Hepatic stellate cell (primary cell): ENCODE results near the gene FNDC3B.

Experiments used
- DNase-seq: peaks from one replicate; pipeline ENCODE4 v3.0.0; 2011; ENCODE audit warnings: low spot score

The FNDC3B gene

GRCh38 chr3:172290457-172290856 lies 251.1 kb downstream of the FNDC3B start:
- no peak for DNase-seq

- DNase-seq = no peak
Measured at GRCh38 chr3:172291650-172292049, 252.3 kb downstream of the FNDC3B start.

- DNase-seq = no peak
Measured at GRCh38 chr3:172292422-172292821, 253.0 kb downstream of the FNDC3B start.

- no peak for DNase-seq
Measured at GRCh38 chr3:172293093-172293492, 253.7 kb downstream of the FNDC3B start.

GRCh38 chr3:172294223-172294806 lies 254.9 kb downstream of the FNDC3B start:
- DNase-seq = no peak

- no peak for DNase-seq
Measured at GRCh38 chr3:172296248-172296974, 257.0 kb downstream of the FNDC3B start.

- no peak for DNase-seq
Measured at GRCh38 chr3:172296975-172297332, 257.6 kb downstream of the FNDC3B start.

- DNase-seq = no peak
Measured at GRCh38 chr3:172298247-172298646, 258.9 kb downstream of the FNDC3B start.

- no peak for DNase-seq
Measured at GRCh38 chr3:172300187-172300586, 260.8 kb downstream of the FNDC3B start.

GRCh38 chr3:172300862-172301261 lies 261.5 kb downstream of the FNDC3B start:
- DNase-seq = no peak

- DNase-seq = no peak
Measured at GRCh38 chr3:172302203-172302602, 262.8 kb downstream of the FNDC3B start.

- DNase-seq = no peak
Measured at GRCh38 chr3:172303181-172303580, 263.8 kb downstream of the FNDC3B start.

- DNase-seq = no peak
Measured at GRCh38 chr3:172303941-172304558, 264.7 kb downstream of the FNDC3B start.

- DNase-seq = no peak
Measured at GRCh38 chr3:172305552-172305951, 266.2 kb downstream of the FNDC3B start.

- no peak for DNase-seq
Measured at GRCh38 chr3:172305974-172306373, 266.6 kb downstream of the FNDC3B start.

GRCh38 chr3:172307141-172307560 lies 267.8 kb downstream of the FNDC3B start:
- DNase-seq = no peak

GRCh38 chr3:172309059-172309458 lies 269.7 kb downstream of the FNDC3B start:
- DNase-seq = no peak

GRCh38 chr3:172309741-172310427 lies 270.5 kb downstream of the FNDC3B start:
- DNase-seq = no peak

- no peak for DNase-seq
Measured at GRCh38 chr3:172310428-172310760, 271.0 kb downstream of the FNDC3B start.

GRCh38 chr3:172311217-172311616 lies 271.8 kb downstream of the FNDC3B start:
- no peak for DNase-seq

- no peak for DNase-seq
Measured at GRCh38 chr3:172312001-172312400, 272.6 kb downstream of the FNDC3B start.

- no peak for DNase-seq
Measured at GRCh38 chr3:172312711-172313110, 273.3 kb downstream of the FNDC3B start.

GRCh38 chr3:172313671-172314070 lies 274.3 kb downstream of the FNDC3B start:
- DNase-seq = no peak
